Activated CD4-positive, alpha-beta T cell treated with anti-CD3 and anti-CD28 coated beads for 36 hours (primary cell): ENCODE measurements around the gene HSFX3. TPM values are rescaled to one million over a fixed set of nuclear protein-coding genes. Genes with fewer than 3 reads are reported as not detected.
"Not testable (repeated sequence)": the region's sequence is repeated elsewhere in the genome, so short reads cannot be mapped to it uniquely, and the experiment has no call there.

Experiments
- ATAC-seq: fragments of 200-7000 bp; cut with Tn5 transposase; one replicate; pipeline ENCODE4 v1.10.0; 2021; ENCODE audit warnings: mild to moderate bottlenecking, moderate library complexity
- CTCF ChIA-PET: fragments of 350-600 bp; sonication (Branson Sonifier 250); formaldehyde crosslinking; loops from one replicate; lab custom pipeline; 2021; ENCODE audit warnings: antibody characterized with exemption; lab: Charles Lee
- POLR2A ChIA-PET: fragments of 350-600 bp; sonication (Branson Sonifier 250); formaldehyde crosslinking; loops from one replicate; lab custom pipeline; 2021; ENCODE audit warnings: antibody characterized with exemption, inconsistent platforms; lab: Charles Lee
- DNase-seq: peaks from one replicate; pipeline ENCODE4 v3.0.0-alpha.2; 2020
- H3K27ac Mint-ChIP-seq: one replicate; pipeline ENCODE4 v1.8.0; 2021; ENCODE audit warnings: mixed read lengths
- H3K27me3 Mint-ChIP-seq: one replicate; pipeline ENCODE4 v1.8.0; 2021; ENCODE audit warnings: mixed read lengths
- H3K36me3 Mint-ChIP-seq: one replicate; pipeline ENCODE4 v1.8.0; 2021; ENCODE audit warnings: low read depth, mixed read lengths
- H3K4me1 Mint-ChIP-seq: one replicate; pipeline ENCODE4 v1.8.0; 2021; ENCODE audit warnings: mixed read lengths
- H3K4me3 Mint-ChIP-seq: one replicate; pipeline ENCODE4 v1.8.0; 2021; ENCODE audit warnings: mild to moderate bottlenecking, moderate library complexity, mixed read lengths
- H3K9me3 Mint-ChIP-seq: one replicate; pipeline ENCODE4 v1.8.0; 2021; ENCODE audit warnings: low read depth, mixed read lengths
- intact Hi-C, 2 experiments: fragments of 100-400 bp; cut with DNase I in 1 of 2; cut with micrococcal nuclease in 1 of 2; formaldehyde crosslinking; loops; one replicate each; pipeline versions ENCODE4 v1.14.2 to v1.15.1; 2022 to 2024; cut with DNase I, micrococcal nuclease
- total RNA-seq, 2 experiments: library from RNA; stranded (reverse); gene quantifications; one replicate each; pipeline ENCODE4 v1.2.3, GENCODE V29; 2021

Gene HSFX3
- not detected for total RNA-seq

GRCh38 chrX:149549701-149550100 is at the start of gene HSFX3:
HSFX3 (minus strand) TSS chrX:149549924; CDS start chrX:149549852, 72 bp downstream.
- POLR2A ChIA-PET, H3K36me3 Mint-ChIP-seq, intact Hi-C loops, DNase-seq, H3K4me3 Mint-ChIP-seq, H3K27ac Mint-ChIP-seq, CTCF ChIA-PET, ATAC-seq, H3K9me3 Mint-ChIP-seq, H3K4me1 Mint-ChIP-seq, H3K27me3 Mint-ChIP-seq: not testable (repeated sequence)

DNA sequence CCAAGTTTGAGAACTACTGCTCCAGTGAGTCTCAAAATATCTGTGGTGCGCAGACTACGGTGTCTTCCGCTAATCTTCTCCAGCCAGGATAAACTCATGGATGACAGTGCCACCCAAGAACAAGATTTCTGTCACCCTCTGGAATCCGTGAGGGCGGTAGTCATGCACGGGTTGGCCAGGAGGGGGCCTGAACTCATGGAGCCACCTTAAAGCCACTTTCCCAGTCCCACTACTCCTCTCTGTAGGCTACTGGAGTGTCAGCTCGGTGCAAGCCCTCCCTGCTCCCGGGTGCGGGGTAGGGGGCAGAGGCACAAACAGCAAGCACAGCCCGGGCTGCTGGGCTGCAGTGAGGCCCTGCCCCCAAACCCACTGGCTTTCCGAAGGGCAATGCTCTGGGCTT is 48.9 kb upstream of the HSFX3 start:
- intact Hi-C loops, CTCF ChIA-PET, H3K36me3 Mint-ChIP-seq, ATAC-seq, H3K4me3 Mint-ChIP-seq, H3K9me3 Mint-ChIP-seq, H3K27me3 Mint-ChIP-seq, H3K4me1 Mint-ChIP-seq, H3K27ac Mint-ChIP-seq, POLR2A ChIA-PET, DNase-seq: not testable (repeated sequence)

DNA sequence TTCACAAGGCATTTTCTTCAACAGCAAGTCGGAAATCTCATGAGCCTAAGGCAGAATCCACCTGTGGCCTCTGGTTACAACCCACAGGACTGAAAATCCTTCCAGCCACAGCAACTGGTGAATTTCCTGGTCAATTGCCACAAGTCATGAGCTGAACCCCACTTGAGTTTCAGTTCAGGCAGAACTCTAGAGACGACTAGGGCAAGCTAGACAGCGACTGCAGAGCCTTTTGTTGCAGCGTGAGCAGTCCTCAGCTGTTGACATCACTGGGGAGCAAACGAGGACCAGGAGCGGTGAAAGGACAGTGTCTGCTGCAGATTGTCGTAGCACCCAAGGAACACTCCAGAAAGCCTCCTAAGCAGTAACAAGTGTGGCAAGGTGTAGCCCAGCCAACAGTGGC is 46.2 kb upstream of the HSFX3 start:
- H3K9me3 Mint-ChIP-seq, H3K4me3 Mint-ChIP-seq, H3K27ac Mint-ChIP-seq, intact Hi-C loops, DNase-seq, H3K27me3 Mint-ChIP-seq, CTCF ChIA-PET, POLR2A ChIA-PET, H3K36me3 Mint-ChIP-seq, H3K4me1 Mint-ChIP-seq, ATAC-seq: not testable (repeated sequence)

- H3K4me1 Mint-ChIP-seq, ATAC-seq, H3K9me3 Mint-ChIP-seq, H3K4me3 Mint-ChIP-seq, intact Hi-C loops, H3K27me3 Mint-ChIP-seq, H3K27ac Mint-ChIP-seq, DNase-seq, POLR2A ChIA-PET, CTCF ChIA-PET, H3K36me3 Mint-ChIP-seq: not testable (repeated sequence)
Measured at GRCh38 chrX:149595214-149595613, 45.5 kb upstream of the HSFX3 start, which contains the start of gene HSFX2. HSFX2 (minus strand) TSS chrX:149595314; CDS start chrX:149594700, 614 bp downstream.

DNA sequence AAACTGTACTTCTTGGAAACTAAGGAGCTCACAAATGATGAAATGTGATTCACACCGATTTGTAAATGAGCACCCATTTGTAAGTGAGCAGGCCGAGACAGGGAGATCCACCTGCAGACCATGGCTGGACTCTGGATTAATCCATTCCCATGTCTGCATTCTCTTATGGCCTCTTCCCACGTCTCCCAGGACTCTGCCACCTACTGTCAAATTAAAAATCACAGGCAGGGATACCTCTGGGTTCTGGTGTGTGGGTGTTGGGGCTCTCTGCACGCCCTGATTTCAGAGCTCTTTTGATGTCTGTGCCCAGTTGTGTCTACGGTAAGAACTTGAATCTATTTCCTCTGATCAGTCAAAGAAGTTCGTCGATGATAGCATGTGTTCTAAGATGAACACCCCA is 41.3 kb upstream of the HSFX3 start:
- H3K27ac Mint-ChIP-seq, H3K36me3 Mint-ChIP-seq, ATAC-seq, CTCF ChIA-PET, intact Hi-C loops, H3K27me3 Mint-ChIP-seq, H3K9me3 Mint-ChIP-seq, DNase-seq, H3K4me3 Mint-ChIP-seq, H3K4me1 Mint-ChIP-seq, POLR2A ChIA-PET: not testable (repeated sequence)

DNA sequence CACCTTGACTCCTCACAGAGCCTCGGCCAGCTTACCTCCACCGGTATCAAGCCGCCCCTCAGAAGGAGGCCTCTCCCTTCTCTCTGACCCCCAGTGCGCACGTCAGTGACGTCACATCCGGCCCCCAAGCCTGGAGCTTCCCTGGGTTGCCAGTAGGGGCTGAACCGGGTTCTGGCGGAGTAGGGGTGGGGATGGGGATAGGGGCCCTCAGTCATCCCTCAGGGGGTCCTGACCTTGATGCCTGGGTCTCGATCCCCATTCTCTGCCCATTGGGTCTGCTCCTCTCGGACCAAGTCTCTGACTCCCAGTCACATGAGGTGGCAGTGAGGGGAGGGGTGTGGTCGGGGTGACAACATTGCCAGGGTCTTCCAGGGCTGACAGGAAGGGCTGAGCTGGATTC is 37.6 kb upstream of the HSFX3 start, which contains the start of gene MAGEA9B:
TSS of gene MAGEA9B (minus strand) at position 101 of the 400 bp plus-strand sequence. CDS start 4,280 bp downstream, outside the sequence.
- CTCF ChIA-PET, ATAC-seq, H3K27ac Mint-ChIP-seq, H3K36me3 Mint-ChIP-seq, H3K4me1 Mint-ChIP-seq, DNase-seq, POLR2A ChIA-PET, H3K4me3 Mint-ChIP-seq, intact Hi-C loops, H3K9me3 Mint-ChIP-seq, H3K27me3 Mint-ChIP-seq: not testable (repeated sequence)

- CTCF ChIA-PET, intact Hi-C loops, H3K4me3 Mint-ChIP-seq, POLR2A ChIA-PET, DNase-seq, H3K36me3 Mint-ChIP-seq, H3K27ac Mint-ChIP-seq, ATAC-seq, H3K9me3 Mint-ChIP-seq, H3K4me1 Mint-ChIP-seq, H3K27me3 Mint-ChIP-seq: not testable (repeated sequence)
Measured at GRCh38 chrX:149585631-149586030, 35.9 kb upstream of the HSFX3 start.

GRCh38 chrX:149573456-149573855 is 23.7 kb upstream of the HSFX3 start:
- POLR2A ChIA-PET, DNase-seq, H3K27me3 Mint-ChIP-seq, CTCF ChIA-PET, H3K9me3 Mint-ChIP-seq, intact Hi-C loops, H3K36me3 Mint-ChIP-seq, H3K4me3 Mint-ChIP-seq, H3K27ac Mint-ChIP-seq: not testable (repeated sequence)
- peak; percentile 98 for ATAC-seq
- H3K4me1 Mint-ChIP-seq, result peaks cover 18% of the 10 kb centered on the region

DNA sequence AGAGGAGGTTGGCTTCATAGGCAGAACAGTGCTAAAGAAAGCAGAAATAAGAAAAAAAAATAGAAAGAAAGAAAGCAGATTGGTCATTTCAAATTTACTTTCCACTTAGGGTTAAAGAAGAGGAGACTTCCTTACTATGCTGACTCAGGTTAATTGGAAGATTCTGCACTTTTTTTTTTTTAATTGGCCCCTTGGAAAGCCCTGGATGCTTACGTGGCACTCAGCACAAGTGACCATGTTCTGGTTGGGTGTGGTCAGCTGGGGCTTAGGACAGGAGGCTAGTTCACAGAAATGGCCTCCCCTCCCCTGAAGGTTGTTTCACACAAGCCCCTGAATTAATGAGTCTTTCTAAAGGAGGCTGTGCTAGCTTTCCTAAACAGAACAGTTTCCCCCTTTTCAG is 23.0 kb upstream of the HSFX3 start:
- intact Hi-C loops, result no loop called here
- Mint-ChIP-seq H3K4me3 (no peak overlapping the region), H3K27ac (peak overlapping the region; percentile 55), H3K4me1 (peaks cover 18% of the 10 kb centered on the region), H3K36me3 (no peaks in the 10 kb centered on the region), H3K9me3 (no peaks in the 10 kb centered on the region), H3K27me3 (peaks cover 4% of the 10 kb centered on the region)
- ChIA-PET POLR2A (no interaction called here), CTCF (no interaction called here)
- no peak for DNase-seq
- no peak for ATAC-seq

DNA sequence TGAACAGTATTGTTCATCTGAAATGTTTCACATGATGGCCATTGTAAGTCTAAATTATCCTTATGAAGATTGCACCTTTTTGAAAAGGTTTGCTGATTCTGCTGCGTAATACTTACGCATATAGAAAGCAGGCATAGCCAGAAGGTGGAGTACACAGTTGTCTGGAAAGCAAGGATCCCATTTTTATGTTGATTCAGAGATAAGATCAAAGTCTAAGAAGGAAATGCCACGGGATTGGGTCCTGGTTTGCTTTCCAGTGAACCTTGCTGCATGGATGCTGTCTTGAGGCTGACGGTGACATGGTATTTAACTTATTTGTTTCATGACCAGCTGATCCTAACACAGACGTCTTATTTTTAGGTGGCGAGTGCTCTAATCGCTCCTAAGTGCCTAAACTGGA is 22.0 kb upstream of the HSFX3 start:
- H3K4me1 Mint-ChIP-seq, result peaks cover 18% of the 10 kb centered on the region
- ChIA-PET POLR2A (no interaction called here), CTCF (no interaction called here)
- no peak overlapping the region for H3K4me3 Mint-ChIP-seq
- DNase-seq (no peak), ATAC-seq (no peak)
- peaks cover 4% of the 10 kb centered on the region for H3K27me3 Mint-ChIP-seq
- intact Hi-C loops, result no loop called here
- H3K9me3 Mint-ChIP-seq, result no peaks in the 10 kb centered on the region
- H3K27ac Mint-ChIP-seq, result no peak overlapping the region
- no peaks in the 10 kb centered on the region for H3K36me3 Mint-ChIP-seq

DNA sequence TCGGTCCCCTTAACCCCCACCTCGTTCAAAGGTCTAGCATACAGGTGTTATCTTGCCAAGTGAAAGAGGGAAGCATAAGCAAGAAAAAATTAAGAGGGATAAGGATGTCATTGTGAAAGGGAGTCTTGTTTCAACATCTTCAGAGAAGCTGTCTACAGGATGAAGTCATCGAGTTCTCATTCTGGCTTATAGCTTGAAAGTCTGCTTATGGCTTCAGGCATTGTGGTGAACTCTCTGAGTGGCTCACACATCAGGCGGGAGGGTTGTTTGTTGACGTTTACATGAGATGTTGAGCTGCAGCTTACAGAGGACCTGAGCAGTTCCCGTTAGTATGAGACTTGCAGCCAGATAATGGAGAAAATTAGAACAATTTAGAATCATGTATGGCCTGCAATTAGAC is 20.9 kb upstream of the HSFX3 start:
- CTCF ChIA-PET, result interaction anchor here (0.6 to 0.8 kb wide), 3 partner anchors 342 to 1870 kb away, joined by 3 to 4 read pairs (median 3); no protein-coding TSS in a partner anchor
- H3K27me3 Mint-ChIP-seq, result peaks cover 4% of the 10 kb centered on the region
- DNase-seq, result no peak

GRCh38 chrX:149569770-149570169 is 20.0 kb upstream of the HSFX3 start:
- ChIA-PET POLR2A (interaction anchor here (0.6 kb wide), 1 partner anchor 75 kb away, joined by 3 read pairs; no protein-coding TSS in a partner anchor), CTCF (no interaction called here)
- ATAC-seq (peak; percentile 37), DNase-seq (no peak)
- no peaks in the 10 kb centered on the region for H3K36me3 Mint-ChIP-seq
- peaks cover 4% of the 10 kb centered on the region for H3K27me3 Mint-ChIP-seq
- no peak overlapping the region for H3K27ac Mint-ChIP-seq
- no peak overlapping the region for H3K4me3 Mint-ChIP-seq
- peaks cover 18% of the 10 kb centered on the region for H3K4me1 Mint-ChIP-seq
- H3K9me3 Mint-ChIP-seq, result no peaks in the 10 kb centered on the region
- intact Hi-C loops, result no loop called here

More for the DNA sequence above, 20.9 kb upstream of the HSFX3 start:
- Mint-ChIP-seq H3K36me3 (no peaks in the 10 kb centered on the region), H3K9me3 (no peaks in the 10 kb centered on the region), H3K27ac (no peak overlapping the region), H3K4me3 (no peak overlapping the region), H3K4me1 (peaks cover 18% of the 10 kb centered on the region)
- no peak for ATAC-seq
- intact Hi-C loops, result no loop called here
- POLR2A ChIA-PET, result no interaction called here
